IPS-20b (cell line): ENCODE measurements around the gene GDE1.

Source experiments
- H3K27ac ChIP-seq: one replicate; pipeline ENCODE4 v1.5.1; 2013; ENCODE audit warnings: low read length
- H3K27me3 ChIP-seq: 2 replicates; pipeline ENCODE4 v1.6.1; 2013; ENCODE audit warnings: mild to moderate bottlenecking, low read length, inconsistent platforms; ENCODE audit not compliant: insufficient read depth
- H3K36me3 ChIP-seq: 2 replicates; pipeline ENCODE4 v1.6.1; 2013; ENCODE audit warnings: low read depth, mild to moderate bottlenecking, inconsistent platforms, low read length, moderate library complexity; ENCODE audit not compliant: insufficient read depth
- H3K4me1 ChIP-seq: 2 replicates; pipeline ENCODE4 v1.6.1; 2013; ENCODE audit warnings: mild to moderate bottlenecking, control low read depth, inconsistent platforms, low read length, moderate library complexity; ENCODE audit not compliant: insufficient read depth
- H3K4me3 ChIP-seq: 2 replicates; pipeline ENCODE4 v1.5.1; 2013; ENCODE audit warnings: mild to moderate bottlenecking, low read length, inconsistent platforms
- H3K9ac ChIP-seq: 2 replicates; pipeline ENCODE4 v1.6.1; 2013; ENCODE audit warnings: low read depth, mild to moderate bottlenecking, inconsistent platforms, low read length, moderate library complexity
- H3K9me3 ChIP-seq: 2 replicates; pipeline ENCODE4 v1.6.1; 2013; ENCODE audit warnings: mild to moderate bottlenecking, low read depth, low read length, inconsistent platforms; ENCODE audit not compliant: insufficient read depth

The GDE1 gene

GRCh38 chr16:19503461-19504075 is 18.3 kb downstream of the GDE1 start:
- Histone ChIP-seq H3K4me1 (no peaks in the 10 kb centered on the region), H3K4me3 (no peak overlapping the region), H3K9me3 (no peaks in the 10 kb centered on the region), H3K27me3 (no peaks in the 10 kb centered on the region), H3K36me3 (peaks cover 89% of the 10 kb centered on the region), H3K9ac (no peak overlapping the region), H3K27ac (no peak overlapping the region)

- Histone ChIP-seq H3K9me3 (no peaks in the 10 kb centered on the region), H3K9ac (no peak overlapping the region), H3K36me3 (peaks cover 79% of the 10 kb centered on the region), H3K4me3 (no peak overlapping the region), H3K27ac (no peak overlapping the region), H3K4me1 (no peaks in the 10 kb centered on the region), H3K27me3 (no peaks in the 10 kb centered on the region)
Measured at GRCh38 chr16:19502395-19503131, 19.3 kb downstream of the GDE1 start.

GRCh38 chr16:19499481-19499880 is 22.4 kb downstream of the GDE1 start:
- Histone ChIP-seq H3K9me3 (no peaks in the 10 kb centered on the region), H3K4me1 (no peaks in the 10 kb centered on the region), H3K36me3 (peaks cover 50% of the 10 kb centered on the region), H3K27ac (no peak overlapping the region), H3K4me3 (no peak overlapping the region), H3K27me3 (no peaks in the 10 kb centered on the region), H3K9ac (no peak overlapping the region)

GRCh38 chr16:19499006-19499405 is 22.9 kb downstream of the GDE1 start:
- Histone ChIP-seq H3K27ac (no peak overlapping the region), H3K36me3 (peaks cover 45% of the 10 kb centered on the region), H3K4me1 (no peaks in the 10 kb centered on the region), H3K4me3 (no peak overlapping the region), H3K9me3 (no peaks in the 10 kb centered on the region), H3K9ac (no peak overlapping the region), H3K27me3 (no peaks in the 10 kb centered on the region)

GRCh38 chr16:19497176-19497575 is 24.7 kb downstream of the GDE1 start:
- H3K4me3 ChIP-seq, result no peak overlapping the region
- H3K27ac ChIP-seq, result no peak overlapping the region
- H3K27me3 ChIP-seq, result no peaks in the 10 kb centered on the region
- H3K9me3 ChIP-seq, result no peaks in the 10 kb centered on the region
- H3K4me1 ChIP-seq, result no peaks in the 10 kb centered on the region
- H3K9ac ChIP-seq, result no peak overlapping the region
- H3K36me3 ChIP-seq, result peaks cover 27% of the 10 kb centered on the region

- Histone ChIP-seq H3K9ac (no peak overlapping the region), H3K4me1 (peaks cover 13% of the 10 kb centered on the region; the same call in 1 of the 2 replicates), H3K9me3 (no peaks in the 10 kb centered on the region), H3K27ac (no peak overlapping the region), H3K4me3 (no peak overlapping the region), H3K36me3 (no peaks in the 10 kb centered on the region), H3K27me3 (no peaks in the 10 kb centered on the region)
Measured at GRCh38 chr16:19490619-19491018, 31.3 kb downstream of the GDE1 start.

GRCh38 chr16:19488213-19488640 is 33.7 kb downstream of the GDE1 start:
- Histone ChIP-seq H3K36me3 (no peaks in the 10 kb centered on the region), H3K9ac (peak overlapping the region; percentile 37; the same call in 1 of the 2 replicates), H3K4me1 (peaks cover 13% of the 10 kb centered on the region; the same call in 1 of the 2 replicates), H3K4me3 (peak overlapping the region; percentile 10; the same call in 1 of the 2 replicates), H3K27ac (peak overlapping the region; percentile 69), H3K27me3 (no peaks in the 10 kb centered on the region), H3K9me3 (no peaks in the 10 kb centered on the region)

GRCh38 chr16:19486750-19487325 is 35.1 kb downstream of the GDE1 start:
- no peak overlapping the region for H3K4me3 ChIP-seq
- no peaks in the 10 kb centered on the region for H3K9me3 ChIP-seq
- no peaks in the 10 kb centered on the region for H3K27me3 ChIP-seq
- peaks cover 13% of the 10 kb centered on the region; the same call in 1 of the 2 replicates for H3K4me1 ChIP-seq
- no peaks in the 10 kb centered on the region for H3K36me3 ChIP-seq
- no peak overlapping the region for H3K27ac ChIP-seq
- no peak overlapping the region for H3K9ac ChIP-seq

GRCh38 chr16:19486051-19486450 is 35.8 kb downstream of the GDE1 start:
- no peak overlapping the region for H3K27ac ChIP-seq
- H3K4me1 ChIP-seq, result peaks cover 13% of the 10 kb centered on the region; the same call in 1 of the 2 replicates
- H3K9me3 ChIP-seq, result no peaks in the 10 kb centered on the region
- 0 out of 2 replicates have a peak, but pooled peaks cover 3% of the 10 kb centered on the region for H3K36me3 ChIP-seq
- H3K9ac ChIP-seq, result no peak overlapping the region
- H3K4me3 ChIP-seq, result no peak overlapping the region
- H3K27me3 ChIP-seq, result no peaks in the 10 kb centered on the region

- no peak overlapping the region for H3K9ac ChIP-seq
- no peak overlapping the region for H3K27ac ChIP-seq
- H3K9me3 ChIP-seq, result no peaks in the 10 kb centered on the region
- H3K4me1 ChIP-seq, result peaks cover 13% of the 10 kb centered on the region; the same call in 1 of the 2 replicates
- H3K27me3 ChIP-seq, result no peaks in the 10 kb centered on the region
- no peak overlapping the region for H3K4me3 ChIP-seq
- 0 out of 2 replicates have a peak, but pooled peaks cover 3% of the 10 kb centered on the region for H3K36me3 ChIP-seq
Measured at GRCh38 chr16:19485611-19486010, 36.3 kb downstream of the GDE1 start.

GRCh38 chr16:19484096-19484495 is 37.8 kb downstream of the GDE1 start:
- Histone ChIP-seq H3K36me3 (0 out of 2 replicates have a peak, but pooled peaks cover 3% of the 10 kb centered on the region), H3K4me1 (peaks cover 13% of the 10 kb centered on the region; the same call in 1 of the 2 replicates), H3K27ac (no peak overlapping the region), H3K9ac (no peak overlapping the region), H3K9me3 (no peaks in the 10 kb centered on the region), H3K4me3 (no peak overlapping the region), H3K27me3 (no peaks in the 10 kb centered on the region)
